GM19372 (cell line): ENCODE data around the gene RNF112.
A peak's percentile ranks its signal among the peaks of the same experiment; 100 is the strongest.

Experiments
- ATAC-seq: cut with Tn5 transposase; IDR thresholded peaks from one replicate; pipeline ENCODE4 v1.9.1; 2021; ENCODE audit warnings: mild to moderate bottlenecking, low read depth, moderate library complexity; ENCODE audit not compliant: unreplicated experiment

RNF112 gene

DNA sequence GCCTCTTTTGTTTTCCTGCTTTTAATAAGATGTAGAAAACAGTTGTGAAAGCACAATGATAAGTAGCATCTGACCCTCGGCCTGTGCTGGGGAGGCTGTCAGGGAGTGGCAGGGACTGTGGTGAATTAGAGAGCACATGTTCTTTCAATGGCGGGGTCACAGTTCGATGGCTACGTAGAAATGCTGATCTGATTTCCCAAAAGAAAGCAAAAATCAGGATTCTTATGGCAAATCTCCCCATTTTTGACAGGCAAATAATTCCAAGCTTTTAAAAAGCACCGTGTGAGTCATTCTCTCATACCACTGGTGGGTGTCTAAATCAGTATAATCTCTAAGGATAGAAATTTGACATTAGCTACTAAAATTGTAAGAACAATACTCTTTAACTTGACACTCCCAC lies 36.9 kb upstream of the RNF112 start:
- no peak for ATAC-seq

DNA sequence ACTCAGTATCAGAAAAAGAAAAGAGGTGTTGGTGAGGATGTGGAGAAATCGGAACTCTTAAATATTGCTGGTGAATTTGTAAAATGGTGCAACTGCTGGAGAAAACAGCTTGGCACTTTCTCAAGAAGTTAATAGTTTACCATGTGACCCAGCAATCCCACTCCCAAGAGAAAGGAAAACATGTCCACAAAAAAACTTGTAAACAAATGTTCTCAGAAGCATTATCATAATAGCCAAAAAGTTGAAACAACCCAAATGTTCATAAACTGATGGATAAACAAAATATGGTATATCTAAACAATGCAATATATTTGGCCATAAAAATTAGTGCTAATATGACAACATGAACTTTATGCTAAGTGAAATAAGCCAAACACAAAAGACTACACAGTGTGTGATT lies 35.3 kb upstream of the RNF112 start:
- no peak for ATAC-seq

DNA sequence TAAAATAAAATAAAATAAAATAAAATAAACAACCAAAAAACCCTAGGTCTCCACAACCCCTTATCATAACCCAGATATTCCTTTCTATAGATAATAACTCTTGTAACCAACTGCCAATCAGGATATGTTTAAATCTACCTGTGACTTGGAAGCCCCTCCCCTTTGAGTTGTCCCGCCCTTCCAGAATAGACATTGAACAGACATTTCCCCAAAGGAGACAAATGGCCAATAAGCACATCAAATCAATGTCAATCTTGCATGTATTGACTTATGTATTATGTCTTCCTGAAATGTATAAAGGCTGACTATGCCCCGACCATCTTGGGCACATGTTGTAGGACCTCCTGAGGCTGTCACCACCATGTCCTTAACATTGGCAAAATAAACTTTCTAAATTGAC lies 34.2 kb upstream of the RNF112 start:
- ATAC-seq, result no peak

DNA sequence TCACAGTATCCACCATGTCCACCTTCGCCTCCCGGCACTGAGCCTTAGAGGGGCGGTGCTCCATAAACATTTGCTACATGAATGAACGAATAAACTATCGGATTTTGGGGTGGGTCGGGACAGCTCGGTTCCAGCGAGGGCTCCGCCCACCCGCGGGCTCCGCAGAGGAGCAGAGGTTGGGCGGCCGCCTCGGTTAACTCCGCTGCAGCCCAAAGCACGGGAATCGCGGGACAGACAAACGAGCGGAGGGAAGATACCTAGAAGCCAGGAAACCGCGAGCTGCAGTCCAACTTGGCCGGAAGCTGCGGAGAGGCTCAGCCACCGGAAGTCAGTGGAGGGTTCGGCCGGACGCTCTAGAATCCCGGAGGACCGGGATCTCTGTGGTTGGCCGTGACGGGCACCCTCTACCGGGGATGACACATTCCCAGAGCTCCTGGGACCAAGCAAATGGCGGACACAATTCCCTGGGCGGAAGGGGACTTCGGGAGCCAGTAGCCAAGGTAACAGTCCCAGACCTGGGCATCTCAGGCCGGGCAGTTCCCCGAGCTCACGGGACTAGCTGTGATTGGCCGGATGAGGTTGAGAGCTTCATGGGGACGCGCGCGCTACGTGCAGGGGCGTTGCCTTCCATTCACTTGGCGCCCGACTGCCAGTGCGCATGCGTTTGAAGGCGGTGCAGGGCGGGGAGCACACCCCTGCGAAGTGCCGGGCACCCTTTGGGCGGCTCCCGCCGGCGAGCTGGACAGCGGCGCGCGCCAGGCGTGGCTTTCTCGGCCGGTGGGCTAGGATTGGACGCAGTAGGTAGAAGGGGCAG lies 33.2 kb upstream of the RNF112 start:
- ATAC-seq, result peak; percentile 93

DNA sequence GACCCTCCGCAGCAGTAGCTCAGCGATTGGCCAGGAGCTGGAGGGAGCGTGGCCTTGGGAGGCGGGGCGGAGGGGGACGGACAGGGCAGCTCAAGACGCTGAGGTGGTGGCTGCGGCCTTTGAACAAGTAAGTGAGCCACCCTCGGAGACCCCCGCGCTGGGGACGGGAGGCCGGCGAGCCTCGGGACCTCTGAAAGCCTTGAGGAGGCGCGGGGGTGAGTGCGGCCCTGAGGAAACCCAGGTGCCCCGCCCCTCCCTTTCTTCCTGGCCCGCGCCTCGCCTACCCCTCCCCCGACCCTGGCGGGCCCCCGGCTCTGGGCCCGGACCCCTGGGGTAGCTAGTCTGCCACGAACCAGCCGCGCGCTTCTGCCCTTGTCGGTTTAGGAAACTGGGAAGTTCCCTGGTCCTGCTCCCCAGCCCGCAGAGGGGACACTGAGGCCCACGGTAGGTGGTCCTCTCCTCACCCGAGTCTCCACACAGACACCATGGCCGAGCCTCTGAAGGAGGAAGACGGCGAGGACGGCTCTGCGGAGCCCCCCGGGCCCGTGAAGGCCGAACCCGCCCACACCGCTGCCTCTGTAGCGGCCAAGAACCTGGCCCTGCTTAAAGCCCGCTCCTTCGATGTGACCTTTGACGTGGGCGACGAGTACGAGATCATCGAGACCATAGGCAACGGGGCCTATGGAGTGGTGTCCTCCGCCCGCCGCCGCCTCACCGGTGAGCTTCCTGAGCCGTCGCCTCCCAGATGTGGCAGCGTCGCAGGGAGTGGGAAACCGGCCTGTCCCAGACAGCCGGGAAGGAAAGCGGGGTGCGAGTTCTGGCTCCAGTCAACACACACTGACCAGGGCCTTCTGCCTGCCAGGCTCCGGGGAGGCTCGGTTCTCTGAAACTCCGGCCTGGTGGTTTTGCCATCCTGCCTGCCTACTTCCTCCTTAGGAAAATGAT lies 32.3 kb upstream of the RNF112 start, which contains the start of gene MAPK7:
TSS of gene MAPK7 (plus strand) at position 83 of the 945 bp plus-strand sequence. CDS start at position 486, 403 bp downstream.
- ATAC-seq, result peak; percentile 3

DNA sequence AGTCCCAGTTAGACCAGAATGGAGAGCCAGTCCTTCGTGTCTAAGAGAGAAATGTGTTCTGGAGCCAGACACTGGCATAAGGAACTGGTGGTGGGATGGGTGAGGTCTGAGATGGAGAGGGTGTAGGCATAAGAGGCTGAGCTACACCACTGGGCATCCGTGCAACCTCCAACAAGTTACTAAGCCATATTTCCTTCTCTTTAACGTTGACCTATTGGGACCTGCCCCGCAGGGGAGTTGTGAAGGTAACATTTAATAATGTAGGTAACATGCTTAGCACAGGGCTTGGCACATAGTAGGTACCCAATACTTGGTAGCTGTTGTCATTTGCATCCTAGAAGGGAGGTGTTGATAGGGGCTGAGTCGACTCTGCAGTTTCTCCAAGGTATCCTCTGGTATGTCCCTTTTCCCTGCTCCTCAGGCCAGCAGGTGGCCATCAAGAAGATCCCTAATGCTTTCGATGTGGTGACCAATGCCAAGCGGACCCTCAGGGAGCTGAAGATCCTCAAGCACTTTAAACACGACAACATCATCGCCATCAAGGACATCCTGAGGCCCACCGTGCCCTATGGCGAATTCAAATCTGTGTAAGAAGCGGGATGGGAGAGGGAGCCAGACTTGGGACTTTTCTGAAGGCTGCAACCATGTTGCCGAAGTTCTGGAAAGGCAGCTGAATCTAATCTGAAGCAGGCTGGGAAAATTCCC lies 31.5 kb upstream of the RNF112 start:
- ATAC-seq, result no peak

DNA sequence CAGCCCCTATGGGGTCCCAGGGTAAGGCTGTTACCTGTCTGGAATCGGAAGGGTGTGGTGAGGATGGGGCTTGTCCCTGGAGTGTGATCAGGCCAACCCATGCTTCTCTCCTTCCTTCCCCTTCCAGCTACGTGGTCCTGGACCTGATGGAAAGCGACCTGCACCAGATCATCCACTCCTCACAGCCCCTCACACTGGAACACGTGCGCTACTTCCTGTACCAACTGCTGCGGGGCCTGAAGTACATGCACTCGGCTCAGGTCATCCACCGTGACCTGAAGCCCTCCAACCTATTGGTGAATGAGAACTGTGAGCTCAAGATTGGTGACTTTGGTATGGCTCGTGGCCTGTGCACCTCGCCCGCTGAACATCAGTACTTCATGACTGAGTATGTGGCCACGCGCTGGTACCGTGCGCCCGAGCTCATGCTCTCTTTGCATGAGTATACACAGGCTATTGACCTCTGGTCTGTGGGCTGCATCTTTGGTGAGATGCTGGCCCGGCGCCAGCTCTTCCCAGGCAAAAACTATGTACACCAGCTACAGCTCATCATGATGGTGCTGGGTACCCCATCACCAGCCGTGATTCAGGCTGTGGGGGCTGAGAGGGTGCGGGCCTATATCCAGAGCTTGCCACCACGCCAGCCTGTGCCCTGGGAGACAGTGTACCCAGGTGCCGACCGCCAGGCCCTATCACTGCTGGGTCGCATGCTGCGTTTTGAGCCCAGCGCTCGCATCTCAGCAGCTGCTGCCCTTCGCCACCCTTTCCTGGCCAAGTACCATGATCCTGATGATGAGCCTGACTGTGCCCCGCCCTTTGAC lies 30.3 kb upstream of the RNF112 start:
- ATAC-seq, result no peak

DNA sequence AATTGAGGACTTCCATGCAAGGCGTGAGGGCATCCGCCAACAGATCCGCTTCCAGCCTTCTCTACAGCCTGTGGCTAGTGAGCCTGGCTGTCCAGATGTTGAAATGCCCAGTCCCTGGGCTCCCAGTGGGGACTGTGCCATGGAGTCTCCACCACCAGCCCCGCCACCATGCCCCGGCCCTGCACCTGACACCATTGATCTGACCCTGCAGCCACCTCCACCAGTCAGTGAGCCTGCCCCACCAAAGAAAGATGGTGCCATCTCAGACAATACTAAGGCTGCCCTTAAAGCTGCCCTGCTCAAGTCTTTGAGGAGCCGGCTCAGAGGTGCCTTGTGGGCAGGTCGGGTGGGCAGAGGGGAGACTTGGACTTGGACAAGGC lies 29.7 kb upstream of the RNF112 start:
- ATAC-seq, result no peak

DNA sequence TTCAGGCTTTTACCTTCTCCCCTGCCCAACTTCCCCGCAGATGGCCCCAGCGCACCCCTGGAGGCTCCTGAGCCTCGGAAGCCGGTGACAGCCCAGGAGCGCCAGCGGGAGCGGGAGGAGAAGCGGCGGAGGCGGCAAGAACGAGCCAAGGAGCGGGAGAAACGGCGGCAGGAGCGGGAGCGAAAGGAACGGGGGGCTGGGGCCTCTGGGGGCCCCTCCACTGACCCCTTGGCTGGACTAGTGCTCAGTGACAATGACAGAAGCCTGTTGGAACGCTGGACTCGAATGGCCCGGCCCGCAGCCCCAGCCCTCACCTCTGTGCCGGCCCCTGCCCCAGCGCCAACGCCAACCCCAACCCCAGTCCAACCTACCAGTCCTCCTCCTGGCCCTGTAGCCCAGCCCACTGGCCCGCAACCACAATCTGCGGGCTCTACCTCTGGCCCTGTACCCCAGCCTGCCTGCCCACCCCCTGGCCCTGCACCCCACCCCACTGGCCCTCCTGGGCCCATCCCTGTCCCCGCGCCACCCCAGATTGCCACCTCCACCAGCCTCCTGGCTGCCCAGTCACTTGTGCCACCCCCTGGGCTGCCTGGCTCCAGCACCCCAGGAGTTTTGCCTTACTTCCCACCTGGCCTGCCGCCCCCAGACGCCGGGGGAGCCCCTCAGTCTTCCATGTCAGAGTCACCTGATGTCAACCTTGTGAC lies 29.1 kb upstream of the RNF112 start:
- ATAC-seq, result no peak

DNA sequence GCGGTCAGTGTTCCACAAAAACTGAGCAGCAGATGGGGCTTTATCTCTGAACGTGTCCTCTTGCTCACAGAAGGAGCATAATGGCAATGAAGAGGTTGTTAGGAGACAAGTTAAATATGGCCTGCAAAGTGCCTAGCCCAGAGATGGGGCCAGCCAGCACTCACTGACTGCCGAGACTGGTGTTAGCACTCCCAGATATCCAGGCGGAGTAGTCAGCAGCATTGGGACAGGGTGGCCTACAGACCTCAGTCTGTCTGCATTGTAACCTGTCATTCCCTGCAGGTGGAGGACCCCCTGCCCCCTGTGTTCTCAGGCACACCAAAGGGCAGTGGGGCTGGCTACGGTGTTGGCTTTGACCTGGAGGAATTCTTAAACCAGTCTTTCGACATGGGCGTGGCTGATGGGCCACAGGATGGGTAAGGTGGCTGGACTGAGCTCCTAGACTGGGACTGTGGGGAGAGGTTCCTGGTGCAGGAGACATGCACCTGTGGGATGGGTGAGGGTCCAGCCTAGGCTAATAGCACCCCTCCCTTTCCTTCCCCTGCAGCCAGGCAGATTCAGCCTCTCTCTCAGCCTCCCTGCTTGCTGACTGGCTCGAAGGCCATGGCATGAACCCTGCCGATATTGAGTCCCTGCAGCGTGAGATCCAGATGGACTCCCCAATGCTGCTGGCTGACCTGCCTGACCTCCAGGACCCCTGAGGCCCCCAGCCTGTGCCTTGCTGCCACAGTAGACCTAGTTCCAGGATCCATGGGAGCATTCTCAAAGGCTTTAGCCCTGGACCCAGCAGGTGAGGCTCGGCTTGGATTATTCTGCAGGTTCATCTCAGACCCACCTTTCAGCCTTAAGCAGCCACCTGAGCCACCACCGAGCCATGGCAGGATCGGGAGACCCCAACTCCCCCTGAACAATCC lies 28.2 kb upstream of the RNF112 start:
- ATAC-seq, result no peak

DNA sequence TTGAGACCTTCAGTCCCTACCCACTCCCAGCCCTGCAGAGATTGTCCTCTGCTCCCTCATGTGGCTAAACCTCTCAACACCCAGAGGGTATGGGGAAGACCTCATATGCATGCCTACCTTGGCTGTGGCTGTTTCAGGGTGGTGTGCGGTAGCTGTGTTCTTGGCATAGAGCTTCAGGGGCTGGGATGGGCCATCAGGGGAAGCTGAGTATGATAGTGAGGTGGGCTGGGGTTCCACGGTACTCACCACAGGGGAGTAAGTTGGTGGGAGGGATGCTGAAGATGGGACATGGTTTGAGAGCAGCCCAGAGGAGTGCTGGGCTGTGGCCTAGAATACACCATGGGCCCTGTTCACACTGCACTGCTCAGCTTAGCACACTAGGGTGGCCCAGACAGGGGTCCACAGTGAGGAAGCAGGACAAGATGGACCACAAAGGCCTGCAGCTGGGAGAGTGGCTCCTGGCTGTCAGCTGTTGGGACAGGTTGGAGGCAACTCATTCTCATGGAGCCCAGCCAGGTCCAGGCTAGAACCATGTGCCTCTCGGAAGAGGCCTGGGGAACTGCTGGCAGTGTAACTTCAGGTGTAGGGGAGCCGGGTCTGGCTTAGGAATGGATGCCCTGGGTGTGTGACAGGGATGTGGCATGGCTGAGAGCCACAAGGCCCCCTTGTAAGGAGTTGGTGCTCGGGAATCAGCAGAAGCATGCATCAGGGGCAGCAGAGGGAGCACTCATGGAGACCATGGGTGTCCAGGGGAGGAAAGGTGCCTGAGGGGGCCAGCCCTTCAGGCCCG lies 27.2 kb upstream of the RNF112 start:
- ATAC-seq, result no peak

DNA sequence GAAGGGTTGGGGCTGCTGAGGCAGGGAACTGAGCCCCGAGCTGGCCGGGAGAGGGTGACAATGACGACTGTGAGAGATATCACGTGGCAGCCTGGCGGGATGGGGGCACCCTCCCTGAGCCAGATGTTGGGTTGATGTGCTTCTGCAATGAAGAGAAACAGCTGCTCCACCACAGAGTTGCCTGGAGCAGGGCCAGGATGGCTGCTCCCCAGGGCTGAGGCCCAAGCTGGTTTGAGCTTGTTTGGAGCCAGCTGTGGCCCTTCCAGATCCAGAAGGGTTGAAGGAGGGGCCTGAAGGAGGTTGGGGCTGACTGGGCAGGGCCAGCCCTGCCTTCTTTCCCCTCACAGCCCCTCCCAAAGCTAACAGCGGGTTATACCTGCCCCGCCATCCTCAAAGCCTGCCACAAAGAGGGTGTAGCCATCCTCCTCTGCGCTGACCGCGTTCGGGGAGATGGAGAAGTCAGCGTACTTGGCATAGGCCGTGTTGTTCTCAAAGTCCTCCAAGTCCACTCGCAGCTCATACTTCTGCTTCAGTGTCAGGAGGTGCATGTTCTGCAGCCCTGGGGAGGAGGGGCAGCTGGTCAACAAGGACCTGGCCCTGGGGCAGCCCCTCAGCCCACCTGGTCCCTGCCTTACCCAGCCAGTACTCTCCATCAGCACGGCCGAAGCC lies 26.2 kb upstream of the RNF112 start:
- no peak for ATAC-seq

DNA sequence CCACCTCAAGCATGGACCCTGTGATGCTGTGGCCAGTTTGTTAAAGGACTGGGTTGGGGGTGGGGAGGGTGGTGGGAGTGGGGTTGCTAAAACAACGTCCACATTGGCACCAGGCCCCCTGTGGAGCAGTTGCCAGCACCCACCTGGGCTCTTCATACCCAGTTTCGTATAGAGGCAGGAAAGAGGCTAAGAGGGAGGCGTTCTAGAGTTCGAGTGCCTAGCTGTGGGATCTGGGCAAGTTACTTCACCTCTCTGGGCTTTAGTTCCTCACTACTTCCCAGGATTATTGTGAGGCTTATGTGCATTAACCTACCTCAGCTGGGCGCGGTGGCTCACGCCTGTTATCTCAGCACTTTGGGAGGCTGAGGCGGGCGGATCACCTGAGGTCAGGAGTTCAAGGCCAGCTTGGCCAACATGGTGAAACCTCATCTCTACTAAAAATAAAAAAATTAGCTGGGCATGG lies 25.5 kb upstream of the RNF112 start:
- ATAC-seq, result no peak

DNA sequence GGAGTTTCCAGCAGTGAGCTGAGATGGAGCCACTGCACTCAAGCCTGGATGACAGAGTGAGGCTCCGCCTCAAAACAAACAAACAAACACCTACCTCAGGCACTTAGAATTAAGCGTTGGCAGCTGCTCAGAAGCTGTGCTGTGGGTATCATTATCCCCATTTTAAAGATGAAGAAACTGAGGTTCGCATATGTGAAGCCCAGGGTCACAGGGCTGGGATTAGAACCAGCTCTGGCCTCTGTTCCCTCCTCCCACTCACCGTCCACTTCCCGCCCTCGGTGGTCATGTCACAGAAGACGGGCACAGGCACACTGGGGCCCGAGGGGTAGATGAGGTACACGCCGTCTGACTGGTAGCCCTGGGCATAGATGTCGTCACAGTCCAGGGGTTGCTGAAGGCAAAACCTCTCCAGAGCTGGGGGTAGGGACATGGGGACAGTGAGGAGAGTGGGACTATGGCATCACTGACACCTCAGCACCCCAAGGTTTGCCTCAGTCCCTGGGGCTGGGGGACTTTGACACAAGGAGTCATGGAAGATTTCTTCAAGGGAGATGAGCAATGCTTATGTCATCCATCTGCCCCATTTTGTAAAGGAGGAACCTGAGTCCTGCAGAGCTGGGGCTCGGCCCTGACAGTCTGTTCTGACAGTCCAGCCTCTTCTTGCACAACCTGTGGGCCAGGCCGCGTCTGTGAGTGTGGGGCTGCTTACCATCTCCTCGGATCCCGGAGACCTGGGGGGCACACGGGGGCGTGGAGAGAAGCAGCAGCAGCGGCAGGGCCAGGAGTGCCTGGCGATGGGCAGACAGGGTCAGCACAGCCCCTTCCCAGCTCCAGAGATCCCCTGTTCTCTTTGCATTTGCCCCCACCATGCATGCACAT lies 24.7 kb upstream of the RNF112 start:
- no peak for ATAC-seq

DNA sequence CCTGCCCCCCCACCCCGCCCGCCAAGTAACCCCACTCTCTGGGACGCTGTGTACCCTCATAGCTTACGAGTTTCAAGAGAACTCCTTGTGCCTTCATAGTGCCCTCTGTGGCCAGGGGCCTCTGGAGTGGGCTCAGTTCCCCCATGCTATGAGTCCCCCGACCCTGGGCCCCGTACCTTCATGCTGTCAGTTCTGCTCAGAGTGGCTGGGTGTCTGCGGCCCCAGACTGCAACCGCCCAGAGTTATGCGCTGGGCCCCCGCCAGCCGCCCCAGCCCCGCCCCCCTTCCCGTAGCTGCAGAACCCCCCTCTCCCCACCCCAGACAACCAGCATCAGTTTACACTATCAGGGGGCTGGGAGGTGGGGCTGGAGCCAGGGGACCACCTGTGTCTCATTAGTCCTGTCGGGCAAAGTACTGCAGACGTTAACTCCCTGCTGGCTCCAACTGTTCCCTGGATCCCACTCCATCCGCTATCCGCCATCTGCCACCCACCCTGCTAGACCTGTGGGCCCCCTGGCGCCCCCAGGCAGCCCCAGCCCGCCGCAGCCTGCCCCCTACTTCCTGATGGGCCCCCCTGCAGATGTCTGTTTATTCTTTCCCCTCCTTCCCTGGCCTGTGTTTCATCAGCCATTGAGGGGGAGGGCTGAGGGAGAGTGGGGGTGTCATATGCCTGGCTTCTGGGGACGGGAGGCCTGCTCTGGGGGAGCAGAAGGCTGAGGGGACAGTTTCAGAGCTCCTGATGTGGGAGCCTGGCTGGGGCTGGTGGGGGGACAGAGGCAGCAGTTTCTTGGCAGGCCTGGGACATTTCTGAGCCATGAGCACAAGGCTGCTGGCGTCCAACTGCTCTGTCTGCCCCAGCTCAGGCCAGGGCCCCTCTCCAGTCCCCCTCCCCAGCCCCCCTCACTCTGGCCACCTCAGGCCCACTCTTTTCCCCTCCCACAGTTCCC lies 23.8 kb upstream of the RNF112 start, which contains the start of gene MFAP4:
TSS of gene MFAP4 (minus strand) at position 217 of the 947 bp plus-strand sequence. CDS start at position 182, 35 bp downstream.
- no peak for ATAC-seq
